Type B pancreatic cell (in vitro differentiated cells): Measurements from ENCODE around the gene ZNF316. TPM values are rescaled to one million over a fixed set of nuclear protein-coding genes. Genes with fewer than 3 reads are reported as not detected.

Source experiments
- DNase-seq: peaks from one replicate; pipeline ENCODE4 v3.0.0; 2021; ENCODE audit warnings: mixed read lengths; ENCODE audit not compliant: unreplicated experiment; ENCODE audit errors: extremely low spot score
- H3K27ac Mint-ChIP-seq: 2 replicates; pipeline ENCODE4 v1.8.0; 2021; ENCODE audit warnings: mild to moderate bottlenecking, mixed read lengths
- H3K27me3 Mint-ChIP-seq: 2 replicates; pipeline ENCODE4 v1.8.0; 2021; ENCODE audit warnings: mixed read lengths
- H3K36me3 Mint-ChIP-seq: 2 replicates; pipeline ENCODE4 v1.8.0; 2021; ENCODE audit warnings: mixed read lengths
- H3K4me1 Mint-ChIP-seq: one replicate; pipeline ENCODE4 v1.8.0; 2021; ENCODE audit warnings: mixed read lengths; ENCODE audit not compliant: unreplicated experiment
- H3K4me3 Mint-ChIP-seq: 2 replicates; pipeline ENCODE4 v1.8.0; 2021; ENCODE audit warnings: mild to moderate bottlenecking, mixed read lengths
- H3K9me3 Mint-ChIP-seq: 2 replicates; pipeline ENCODE4 v1.8.0; 2021; ENCODE audit warnings: mixed read lengths
- CTCF ChIP-seq: fragments of 200-600 bp; sonication (generic); conservative IDR thresholded peaks from 2 replicates; pipeline ENCODE4 v1.5.0; 2021; ENCODE audit warnings: antibody characterized with exemption, mild to moderate bottlenecking
- total RNA-seq: library from RNA; stranded (reverse); gene quantifications from 2 replicates; pipeline ENCODE4 v1.2.1, GENCODE V29; 2021; ENCODE audit warnings: low replicate concordance

The ZNF316 gene
- total RNA-seq, 1 donor from 2014 or later = 46.8 TPM

- Mint-ChIP-seq H3K4me3 (no peak overlapping the region), H3K9me3 (peaks cover 32% of the 10 kb centered on the region), H3K36me3 (peaks cover 17% of the 10 kb centered on the region), H3K27ac (no peak overlapping the region), H3K27me3 (no peaks in the 10 kb centered on the region), H3K4me1 (no peaks in the 10 kb centered on the region)
- no peak for TF ChIP-seq CTCF
- no peak for DNase-seq
These were observed 38.8 kb downstream of the ZNF316 start for GRCh38 chr7:6675807-6676405.

GRCh38 chr7:6680146-6680545 lies 43.0 kb downstream of the ZNF316 start:
- no peak overlapping the region for H3K27ac Mint-ChIP-seq
- H3K9me3 Mint-ChIP-seq = peaks cover 23% of the 10 kb centered on the region
- TF ChIP-seq CTCF = no peak
- H3K27me3 Mint-ChIP-seq = no peaks in the 10 kb centered on the region
- no peaks in the 10 kb centered on the region for H3K4me1 Mint-ChIP-seq
- H3K36me3 Mint-ChIP-seq = peaks cover 17% of the 10 kb centered on the region
- no peak overlapping the region for H3K4me3 Mint-ChIP-seq
- DNase-seq = no peak

GRCh38 chr7:6691103-6691502 lies 54.0 kb downstream of the ZNF316 start:
- Mint-ChIP-seq H3K4me1 (no peaks in the 10 kb centered on the region), H3K4me3 (no peak overlapping the region), H3K27me3 (no peaks in the 10 kb centered on the region), H3K36me3 (peaks cover 74% of the 10 kb centered on the region), H3K9me3 (peaks cover 22% of the 10 kb centered on the region), H3K27ac (peak overlapping the region; percentile 77)
- no peak for TF ChIP-seq CTCF
- DNase-seq = no peak

- no peaks in the 10 kb centered on the region for H3K4me1 Mint-ChIP-seq
- peaks cover 18% of the 10 kb centered on the region for H3K9me3 Mint-ChIP-seq
- H3K36me3 Mint-ChIP-seq = peaks cover 69% of the 10 kb centered on the region
- H3K27ac Mint-ChIP-seq = peak overlapping the region; percentile 77
- peak overlapping the region; percentile 4 for H3K4me3 Mint-ChIP-seq
- no peak for TF ChIP-seq CTCF
- no peak for DNase-seq
- H3K27me3 Mint-ChIP-seq = no peaks in the 10 kb centered on the region
These were observed 54.5 kb downstream of the ZNF316 start for GRCh38 chr7:6691609-6692106.

- peaks cover 56% of the 10 kb centered on the region for H3K36me3 Mint-ChIP-seq
- no peak overlapping the region for H3K4me3 Mint-ChIP-seq
- H3K27me3 Mint-ChIP-seq = no peaks in the 10 kb centered on the region
- H3K27ac Mint-ChIP-seq = no peak overlapping the region
- peaks cover 29% of the 10 kb centered on the region for H3K9me3 Mint-ChIP-seq
- DNase-seq = no peak
- peaks cover 17% of the 10 kb centered on the region for H3K4me1 Mint-ChIP-seq
- no peak for TF ChIP-seq CTCF
These were observed 63.7 kb downstream of the ZNF316 start for GRCh38 chr7:6700793-6701192.

GRCh38 chr7:6701860-6702259 lies 64.7 kb downstream of the ZNF316 start:
- TF ChIP-seq CTCF = no peak
- no peaks in the 10 kb centered on the region for H3K27me3 Mint-ChIP-seq
- peaks cover 29% of the 10 kb centered on the region for H3K9me3 Mint-ChIP-seq
- H3K36me3 Mint-ChIP-seq = peaks cover 56% of the 10 kb centered on the region
- H3K27ac Mint-ChIP-seq = peak overlapping the region; percentile 57
- no peak for DNase-seq
- peaks cover 17% of the 10 kb centered on the region for H3K4me1 Mint-ChIP-seq
- H3K4me3 Mint-ChIP-seq = no peak overlapping the region
